Astrocyte of the cerebellum (primary cell): ENCODE data around the gene JARID2.

Experiments used
- DNase-seq: peaks from one replicate; pipeline ENCODE4 v3.0.0-alpha.2; 2011; ENCODE audit warnings: low read depth
- H3K4me3 ChIP-seq: 2 replicates; pipeline ENCODE4 v1.5.1; 2011; ENCODE audit warnings: mild to moderate bottlenecking, low read depth, low read length, moderate library complexity
- CTCF ChIP-seq: IDR thresholded peaks from 2 replicates; pipeline ENCODE4 v1.5.1; 2012; ENCODE audit warnings: low read length, low read depth, moderate library complexity, mild to moderate bottlenecking; ENCODE audit errors: missing control alignments
- in situ Hi-C: cut with HindIII; loops from 2 replicates; pipeline ENCODE4 v1.10.0; 2017; ENCODE audit warnings: low sequenced_read_pairs

Gene JARID2

GRCh38 chr6:15280028-15280427 lies 34.2 kb downstream of the JARID2 start:
- peak; percentile 47 for DNase-seq
- no peak overlapping the region for H3K4me3 ChIP-seq
- in situ Hi-C loops = no loop called here
- TF ChIP-seq CTCF = no peak

GRCh38 chr6:15280961-15281360 lies 35.1 kb downstream of the JARID2 start:
- no peak overlapping the region for H3K4me3 ChIP-seq
- no peak for DNase-seq
- no peak for TF ChIP-seq CTCF
- in situ Hi-C loops = no loop called here

GRCh38 chr6:15282334-15282733 lies 36.5 kb downstream of the JARID2 start:
- DNase-seq = no peak
- no peak for TF ChIP-seq CTCF
- in situ Hi-C loops = no loop called here
- no peak overlapping the region for H3K4me3 ChIP-seq

- DNase-seq = peak; percentile 28
- in situ Hi-C loops = no loop called here
- no peak overlapping the region for H3K4me3 ChIP-seq
- TF ChIP-seq CTCF = no peak
Observed at GRCh38 chr6:15283986-15284361, 38.1 kb downstream of the JARID2 start.

- H3K4me3 ChIP-seq = no peak overlapping the region
- no peak for TF ChIP-seq CTCF
- in situ Hi-C loops = no loop called here
- DNase-seq = peak; percentile 26
Observed at GRCh38 chr6:15284743-15285142, 38.9 kb downstream of the JARID2 start.

- no peak for TF ChIP-seq CTCF
- in situ Hi-C loops = no loop called here
- no peak overlapping the region for H3K4me3 ChIP-seq
- DNase-seq = no peak
Observed at GRCh38 chr6:15285682-15286294, 39.9 kb downstream of the JARID2 start.
